GM08714 (cell line): ENCODE results near the gene GOLGA6D.
"Not testable (repeated sequence)": the region's sequence is repeated elsewhere in the genome, so short reads cannot be mapped to it uniquely, and the experiment has no call there.

Experiments
- H3K4me3 ChIP-seq: fragments of 200-500 bp; sonication (Bioruptor generic); 2 replicates; pipeline ENCODE4 v1.5.1; 2014; ENCODE audit warnings: mild to moderate bottlenecking, low read length, inconsistent platforms
- ZNF274 ChIP-seq: IDR thresholded peaks from 2 replicates; pipeline ENCODE4 v1.6.1; 2012; ENCODE audit warnings: mild to moderate bottlenecking, low read depth, low read length

GOLGA6D gene

GRCh38 chr15:75282572-75282971 is at the start of gene GOLGA6D:
Gene GOLGA6D (plus strand): TSS chr15:75282835. CDS start chr15:75282876, 41 bp downstream.
- not testable (repeated sequence) for H3K4me3 ChIP-seq

GRCh38 chr15:75233504-75234190 is 49.0 kb upstream of the GOLGA6D start:
- TF ChIP-seq ZNF274, result no peak
- no peak overlapping the region for H3K4me3 ChIP-seq

- no peak overlapping the region for H3K4me3 ChIP-seq
- no peak for TF ChIP-seq ZNF274
These were observed 48.3 kb upstream of the GOLGA6D start for GRCh38 chr15:75234191-75234810.

GRCh38 chr15:75235051-75235673 is 47.5 kb upstream of the GOLGA6D start:
- no peak for TF ChIP-seq ZNF274
- no peak overlapping the region for H3K4me3 ChIP-seq

- H3K4me3 ChIP-seq, result no peak overlapping the region
- no peak for TF ChIP-seq ZNF274
These were observed 46.6 kb upstream of the GOLGA6D start for GRCh38 chr15:75235760-75236729.

- no peak for TF ChIP-seq ZNF274
- no peak overlapping the region for H3K4me3 ChIP-seq
These were observed 45.2 kb upstream of the GOLGA6D start for GRCh38 chr15:75237316-75237982.

GRCh38 chr15:75238150-75238549 is 44.5 kb upstream of the GOLGA6D start:
- no peak for TF ChIP-seq ZNF274

GRCh38 chr15:75245741-75246140 is 36.9 kb upstream of the GOLGA6D start:
- not testable (repeated sequence) for H3K4me3 ChIP-seq

More at GRCh38 chr15:75238150-75238549, 44.5 kb upstream of the GOLGA6D start:
- H3K4me3 ChIP-seq, result no peak overlapping the region

- H3K4me3 ChIP-seq, result not testable (repeated sequence)
These were observed 33.6 kb upstream of the GOLGA6D start for GRCh38 chr15:75248991-75249390.

GRCh38 chr15:75249726-75250125 is 32.9 kb upstream of the GOLGA6D start:
- H3K4me3 ChIP-seq, result no peak overlapping the region
- no peak for TF ChIP-seq ZNF274

- not testable (repeated sequence) for H3K4me3 ChIP-seq
These were observed 31.3 kb upstream of the GOLGA6D start for GRCh38 chr15:75251343-75251742.

- H3K4me3 ChIP-seq, result not testable (repeated sequence)
These were observed 30.4 kb upstream of the GOLGA6D start for GRCh38 chr15:75252285-75252684.

GRCh38 chr15:75258034-75258433 is 24.6 kb upstream of the GOLGA6D start, which contains the start of gene GOLGA6C:
Gene GOLGA6C (plus strand): TSS chr15:75258334. CDS start chr15:75258599, 265 bp downstream.
- not testable (repeated sequence) for H3K4me3 ChIP-seq

GRCh38 chr15:75258620-75259343 is 23.9 kb upstream of the GOLGA6D start:
- not testable (repeated sequence) for H3K4me3 ChIP-seq

GRCh38 chr15:75259873-75260272 is 22.8 kb upstream of the GOLGA6D start:
- not testable (repeated sequence) for H3K4me3 ChIP-seq

GRCh38 chr15:75273751-75274359 is 8.8 kb upstream of the GOLGA6D start:
- H3K4me3 ChIP-seq, result not testable (repeated sequence)

GRCh38 chr15:75274509-75275107 is 8.0 kb upstream of the GOLGA6D start:
- H3K4me3 ChIP-seq, result not testable (repeated sequence)

- H3K4me3 ChIP-seq, result not testable (repeated sequence)
These were observed 7.0 kb upstream of the GOLGA6D start for GRCh38 chr15:75275617-75276016.
